GM19099 (cell line): ENCODE results near the gene WBP2NL.

Experiments
- POLR2A ChIP-seq: IDR thresholded peaks from 3 replicates; pipeline ENCODE4 v1.6.1; 2011; ENCODE audit warnings: low read depth; ENCODE audit not compliant: insufficient read length; ENCODE audit errors: extremely low read depth

The WBP2NL gene

GRCh38 chr22:42000466-42000865 is 1.9 kb downstream of the WBP2NL start:
- TF ChIP-seq POLR2A = no peak

DNA sequence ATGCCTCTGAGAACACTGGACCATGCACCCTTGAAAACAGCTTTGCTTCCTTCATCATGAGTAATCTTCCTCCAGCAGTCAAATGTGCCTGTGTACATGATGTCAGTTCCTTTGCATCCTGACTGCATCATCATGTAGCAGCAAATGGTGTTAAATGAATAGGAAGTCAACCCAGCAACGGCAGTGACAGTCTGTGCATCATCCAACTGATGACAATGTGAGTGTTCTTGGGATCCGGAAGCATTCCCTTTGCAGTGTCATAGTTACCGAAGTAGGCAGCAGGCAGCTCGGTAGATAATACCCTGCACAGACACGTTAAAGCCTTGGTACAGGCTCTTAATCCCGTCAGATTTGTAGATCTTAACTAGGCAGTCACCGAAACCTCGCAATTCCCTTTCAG is 2.5 kb downstream of the WBP2NL start:
- TF ChIP-seq POLR2A = no peak

- TF ChIP-seq POLR2A = no peak
These were observed 3.1 kb downstream of the WBP2NL start for GRCh38 chr22:42001706-42002105.

DNA sequence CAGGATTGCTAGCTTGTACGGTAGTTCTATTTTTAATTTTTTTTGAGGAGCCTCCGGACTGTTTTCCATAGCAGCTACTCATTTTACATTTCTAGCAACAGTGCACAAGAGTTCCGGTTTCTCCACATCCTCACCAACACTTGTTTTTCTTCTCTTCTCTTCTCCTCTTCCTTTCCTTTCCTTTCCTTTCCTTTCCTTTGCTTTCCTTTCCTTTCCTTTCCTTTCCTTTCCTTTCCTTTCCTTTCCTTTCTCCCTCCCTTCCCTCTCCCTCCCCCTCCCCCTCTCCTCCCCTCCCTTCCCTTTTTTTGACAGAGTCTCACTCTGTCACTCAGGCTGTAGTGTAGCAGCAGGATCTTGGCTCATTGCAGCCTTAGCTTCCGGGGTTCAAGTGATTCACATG is 9.3 kb downstream of the WBP2NL start:
- TF ChIP-seq POLR2A = no peak

DNA sequence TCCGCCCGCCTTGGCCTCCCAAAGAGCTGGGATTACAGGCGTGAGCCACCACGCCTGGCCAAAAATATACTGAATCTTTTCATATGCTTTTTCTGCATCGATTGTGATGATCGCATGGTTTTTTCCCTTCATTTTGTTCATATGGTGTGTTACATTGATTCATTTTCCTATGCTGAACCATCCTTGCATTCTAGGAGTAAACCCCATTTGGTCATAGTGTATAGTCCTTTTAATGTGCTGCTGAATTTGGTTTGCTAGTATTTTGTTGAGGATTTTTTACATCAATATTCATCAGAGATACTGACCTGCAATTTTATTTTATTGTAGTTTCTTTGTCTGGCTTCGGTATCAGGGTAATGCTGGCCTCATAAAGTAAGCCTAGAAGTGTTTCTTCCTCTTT is 12.2 kb downstream of the WBP2NL start:
- no peak for TF ChIP-seq POLR2A

GRCh38 chr22:42013385-42013784 is 14.8 kb downstream of the WBP2NL start:
- TF ChIP-seq POLR2A = no peak

DNA sequence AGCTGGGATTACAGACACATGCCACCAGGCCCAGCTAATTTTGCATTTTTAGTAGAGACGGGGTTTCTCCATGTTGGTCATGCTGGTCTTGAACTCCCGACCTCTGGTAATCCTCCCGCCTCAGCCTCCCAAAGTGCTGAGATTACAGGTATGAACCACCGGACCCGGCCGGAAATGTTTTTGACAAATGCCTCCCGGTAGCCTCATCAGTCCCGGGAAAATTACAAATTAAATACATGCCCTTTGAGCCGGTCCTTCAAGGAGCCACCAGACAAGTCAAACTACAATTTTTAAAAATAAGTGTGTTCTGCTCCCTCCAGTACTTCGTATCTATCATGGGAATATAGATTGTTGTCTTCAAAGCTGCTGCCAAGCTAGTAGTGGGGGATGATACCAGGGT is 17.5 kb downstream of the WBP2NL start:
- TF ChIP-seq POLR2A = no peak

GRCh38 chr22:42018224-42018623 is 19.6 kb downstream of the WBP2NL start:
- no peak for TF ChIP-seq POLR2A

DNA sequence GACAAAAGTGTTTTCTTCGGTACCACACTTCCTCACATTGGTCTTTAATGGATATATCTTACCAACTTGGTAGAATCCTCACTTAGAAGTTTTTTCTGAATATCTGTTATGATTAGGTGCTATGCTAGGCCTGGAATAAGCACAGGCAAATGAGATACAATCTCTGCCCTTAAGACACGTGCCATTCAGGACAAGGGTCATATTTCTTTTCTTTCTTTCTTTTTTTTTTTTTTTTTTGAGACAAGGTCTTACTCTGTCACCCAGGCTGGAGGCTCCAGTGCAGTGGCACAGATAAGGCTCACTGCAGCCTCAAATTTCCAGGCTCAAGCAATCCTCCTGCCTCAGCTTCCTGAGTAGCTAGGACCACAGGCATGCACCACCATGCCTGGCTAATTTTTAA is 23.0 kb downstream of the WBP2NL start:
- no peak for TF ChIP-seq POLR2A

GRCh38 chr22:42022162-42022847 is 23.7 kb downstream of the WBP2NL start:
- TF ChIP-seq POLR2A = peak; percentile 15

GRCh38 chr22:42025421-42025820 is 26.8 kb downstream of the WBP2NL start:
- no peak for TF ChIP-seq POLR2A

GRCh38 chr22:42026705-42027104 is 28.1 kb downstream of the WBP2NL start:
- no peak for TF ChIP-seq POLR2A

- TF ChIP-seq POLR2A = no peak
These were observed 34.9 kb downstream of the WBP2NL start for GRCh38 chr22:42033263-42034181.

DNA sequence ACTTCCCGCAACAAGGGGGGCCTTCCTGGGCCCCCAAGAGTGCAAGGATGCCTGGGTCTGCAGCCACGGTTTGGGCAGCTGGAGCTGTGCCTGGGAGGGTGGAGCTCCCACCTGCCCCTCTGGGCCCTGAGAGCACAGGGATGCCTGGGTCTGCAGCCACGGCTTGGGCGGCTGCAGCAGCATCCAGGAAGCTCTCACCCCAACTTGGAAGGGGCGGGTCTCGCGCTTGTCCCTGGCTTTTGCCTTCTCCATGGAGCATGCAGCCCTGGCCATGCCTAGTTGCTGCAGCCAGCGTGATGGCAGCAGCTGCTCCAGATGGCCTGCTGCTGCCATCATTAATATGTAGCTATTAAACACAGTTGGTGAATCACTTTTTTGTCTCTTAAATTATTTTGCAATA is 36.7 kb downstream of the WBP2NL start:
- no peak for TF ChIP-seq POLR2A

DNA sequence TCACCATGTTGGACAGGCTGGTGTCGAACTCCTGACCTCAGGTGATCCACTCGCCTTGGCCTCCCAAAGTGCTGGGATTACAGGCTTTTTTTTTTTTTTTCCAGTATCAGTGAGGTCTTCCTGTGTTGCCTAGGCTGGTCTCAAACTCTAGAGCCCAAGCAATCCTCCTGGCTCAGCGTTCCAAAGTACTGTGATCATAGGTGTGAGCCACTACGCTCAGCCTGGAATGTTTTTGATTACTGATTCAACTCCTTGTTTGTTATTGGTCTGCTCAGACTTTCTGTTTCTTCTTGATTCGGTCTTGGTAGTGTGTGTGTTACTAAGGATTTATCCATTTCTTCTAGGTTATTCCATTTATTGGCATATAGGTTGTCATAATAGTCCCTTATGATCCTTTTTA is 40.7 kb downstream of the WBP2NL start:
- no peak for TF ChIP-seq POLR2A

- no peak for TF ChIP-seq POLR2A
These were observed 43.2 kb downstream of the WBP2NL start for GRCh38 chr22:42041784-42042183.

DNA sequence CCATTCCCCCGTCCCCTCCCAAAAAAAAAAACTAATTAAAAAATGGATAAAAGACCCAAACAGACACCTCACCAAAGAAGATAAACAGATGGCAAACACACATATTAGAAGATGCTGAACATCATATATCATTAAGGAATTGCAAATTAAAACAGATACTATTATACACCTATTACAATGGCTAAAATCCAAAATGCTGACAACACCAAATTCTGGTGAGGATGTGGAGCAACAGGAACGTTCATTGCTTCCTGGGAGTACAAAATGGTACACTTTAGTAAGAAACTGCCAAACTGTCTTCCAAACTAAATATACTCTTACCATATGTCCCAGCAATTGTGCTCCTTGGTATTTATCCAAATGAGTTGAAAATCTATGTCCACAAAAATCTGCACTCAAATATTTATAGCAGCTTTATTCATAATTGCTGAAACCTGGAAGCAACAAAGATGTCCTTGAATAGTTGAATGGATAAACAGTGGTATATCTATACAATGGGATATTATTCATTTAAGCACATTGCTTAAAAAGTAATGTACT is 52.1 kb downstream of the WBP2NL start:
- no peak for TF ChIP-seq POLR2A

DNA sequence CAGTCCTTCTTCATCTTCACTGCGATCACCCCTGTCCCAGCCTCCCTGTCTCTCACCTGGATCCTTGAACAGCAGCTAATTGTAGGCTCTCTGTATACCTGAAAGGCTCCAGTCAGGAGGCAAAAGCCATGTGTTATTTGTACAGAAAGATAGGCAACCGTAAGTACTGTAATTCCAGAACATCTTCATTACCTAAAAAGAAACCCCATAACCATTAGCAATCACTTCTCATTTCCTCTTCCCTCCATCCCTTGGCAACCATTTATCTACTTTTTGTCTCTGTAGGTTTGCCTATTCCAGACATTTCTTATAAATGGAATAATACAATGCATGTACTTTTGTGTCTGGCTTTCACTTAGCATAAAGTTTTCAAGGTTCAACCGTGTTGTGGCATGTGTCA is 54.2 kb downstream of the WBP2NL start:
- no peak for TF ChIP-seq POLR2A
